Raji (cell line): ENCODE measurements around the gene ANXA2.

Experiments
- POLR2A ChIP-seq: IDR thresholded peaks from 2 replicates; pipeline ENCODE4 v1.6.1; 2011; ENCODE audit warnings: low read depth, low read length, control low read depth; ENCODE audit not compliant: insufficient read depth

Gene ANXA2

DNA sequence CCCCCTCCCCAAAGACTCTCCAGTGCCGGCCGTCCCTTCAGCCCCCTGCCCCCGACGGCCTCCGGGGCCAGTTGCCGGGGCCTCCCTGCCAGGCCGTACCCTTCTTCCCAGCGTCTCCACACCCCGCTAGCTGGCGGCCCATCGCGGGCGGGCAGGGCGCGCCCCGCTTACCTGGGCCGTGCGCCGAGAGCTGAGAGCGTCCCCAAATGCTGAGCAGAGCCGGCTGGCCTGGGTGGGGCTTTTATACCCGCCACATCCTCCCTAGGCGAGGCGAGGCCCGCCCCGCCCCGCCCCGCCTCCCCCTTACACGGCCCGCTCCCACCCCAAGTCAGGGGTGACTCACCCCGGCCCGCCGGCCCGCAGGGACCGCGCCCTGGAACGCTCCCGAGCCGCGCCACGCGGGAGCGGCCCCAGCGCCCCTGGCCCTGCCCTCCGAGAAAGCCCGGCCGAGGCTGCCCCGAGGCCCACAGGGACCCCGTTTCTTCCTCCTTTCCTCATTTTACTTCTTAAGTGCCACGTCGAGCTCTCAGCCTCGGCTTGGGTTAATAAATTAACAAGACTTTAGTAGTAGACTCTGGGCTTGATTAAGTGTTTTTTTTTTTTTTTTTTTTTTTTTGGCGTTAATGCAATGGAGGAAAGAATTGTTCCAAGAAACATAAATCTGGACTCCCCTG is at the start of gene ANXA2:
ANXA2 (minus strand) TSS at position 215 of the 674 bp plus-strand sequence. CDS start 11,911 bp downstream, outside the sequence.
- TF ChIP-seq POLR2A = 0 out of 2 replicates have a peak, but pooled peaks have one; percentile 31

DNA sequence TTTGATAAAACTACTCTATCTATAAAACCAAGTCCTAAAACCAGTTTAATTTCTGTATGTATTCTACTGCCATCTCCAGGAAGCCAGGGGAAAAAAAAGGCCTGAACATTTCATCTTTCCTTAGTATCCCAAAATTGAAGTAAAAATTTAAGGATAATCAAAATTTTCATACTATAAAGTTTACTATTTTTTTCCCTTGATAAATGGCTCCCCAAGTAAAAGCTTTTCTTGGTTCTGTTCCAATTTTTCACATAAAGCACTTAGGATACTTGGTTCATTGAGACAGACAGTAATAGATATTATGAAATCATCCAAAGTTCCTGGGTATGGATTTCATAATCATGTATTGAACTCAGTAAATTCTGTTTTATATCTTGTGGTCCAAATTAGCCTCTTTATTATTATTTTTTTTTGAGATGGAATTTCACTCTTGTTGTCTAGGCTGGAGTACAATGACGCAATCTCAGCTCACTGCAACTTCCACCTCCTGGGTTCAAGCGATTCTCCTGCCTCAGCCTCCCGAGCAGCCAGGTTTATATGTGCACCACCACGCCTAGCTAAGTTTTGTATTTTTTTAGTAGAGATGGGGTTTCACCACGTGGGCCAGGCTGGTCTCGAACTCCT is 46.6 kb upstream of the ANXA2 start:
- TF ChIP-seq POLR2A = no peak

GRCh38 chr15:60442763-60443162 is 45.0 kb upstream of the ANXA2 start:
- TF ChIP-seq POLR2A = no peak

DNA sequence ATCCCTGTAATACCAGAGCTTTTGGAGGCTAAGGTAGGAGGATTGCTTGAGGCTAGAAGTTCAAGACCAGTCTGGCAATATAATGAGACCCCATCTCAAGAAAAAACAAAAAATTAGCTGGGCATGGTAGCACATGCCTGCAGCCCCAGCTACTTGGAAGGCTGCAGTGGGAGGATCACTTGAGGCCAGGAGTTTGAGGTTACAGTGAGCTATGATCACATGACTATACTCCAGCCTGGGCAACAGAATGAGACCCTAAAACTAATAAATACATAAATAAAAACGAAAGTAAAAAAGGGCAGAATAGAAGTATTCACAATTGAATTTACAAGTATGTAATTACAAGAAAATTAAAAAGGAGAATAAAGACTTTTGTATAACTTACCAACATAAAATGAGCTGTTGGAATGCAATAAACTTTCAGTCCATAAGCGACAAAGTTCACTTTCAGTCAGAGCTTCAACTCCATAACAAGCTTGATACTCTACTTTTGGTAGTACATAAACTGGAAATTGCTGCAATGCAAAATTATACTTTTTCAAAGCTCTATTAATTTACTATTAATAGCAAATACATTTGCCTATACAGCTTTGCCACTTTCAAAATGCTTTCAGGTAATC is 44.4 kb upstream of the ANXA2 start:
- no peak for TF ChIP-seq POLR2A

DNA sequence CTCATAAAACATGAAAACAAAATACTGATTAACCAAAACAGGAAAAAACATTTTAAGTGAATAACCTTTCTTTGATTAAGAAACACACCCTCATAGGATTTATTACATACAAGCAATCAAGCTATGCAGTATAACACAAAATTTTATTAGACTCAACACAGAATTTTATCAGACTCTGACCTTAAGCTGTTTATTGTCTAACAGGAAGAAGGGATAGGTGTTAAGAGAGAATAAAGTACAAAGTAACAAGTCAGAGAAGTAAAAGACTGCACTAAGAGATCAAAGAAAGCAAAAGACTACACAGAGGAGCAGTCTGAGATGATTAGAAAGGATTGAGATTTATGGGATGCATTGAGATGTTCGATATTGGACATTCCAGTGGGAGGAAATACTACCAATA is 43.5 kb upstream of the ANXA2 start:
- no peak for TF ChIP-seq POLR2A

- no peak for TF ChIP-seq POLR2A
These were observed 40.9 kb upstream of the ANXA2 start for GRCh38 chr15:60438646-60439045.

DNA sequence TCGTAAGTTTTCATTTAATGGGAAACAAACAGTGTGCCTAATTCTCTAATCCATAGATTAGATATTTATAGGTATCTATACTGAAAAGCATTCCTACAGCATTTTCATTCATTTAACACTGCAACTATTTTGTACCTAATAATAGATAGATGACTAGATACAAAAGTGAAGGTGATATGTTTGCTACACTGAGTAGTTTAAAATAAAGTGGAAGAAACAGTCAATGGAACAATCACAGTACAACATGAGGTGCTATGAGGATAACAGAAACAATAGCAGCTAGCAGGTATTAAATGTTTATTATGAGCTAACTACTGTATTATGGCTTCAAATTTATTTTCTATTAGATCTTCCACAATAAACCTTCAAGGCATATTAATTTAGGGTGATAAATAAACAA is 31.1 kb upstream of the ANXA2 start:
- no peak for TF ChIP-seq POLR2A

DNA sequence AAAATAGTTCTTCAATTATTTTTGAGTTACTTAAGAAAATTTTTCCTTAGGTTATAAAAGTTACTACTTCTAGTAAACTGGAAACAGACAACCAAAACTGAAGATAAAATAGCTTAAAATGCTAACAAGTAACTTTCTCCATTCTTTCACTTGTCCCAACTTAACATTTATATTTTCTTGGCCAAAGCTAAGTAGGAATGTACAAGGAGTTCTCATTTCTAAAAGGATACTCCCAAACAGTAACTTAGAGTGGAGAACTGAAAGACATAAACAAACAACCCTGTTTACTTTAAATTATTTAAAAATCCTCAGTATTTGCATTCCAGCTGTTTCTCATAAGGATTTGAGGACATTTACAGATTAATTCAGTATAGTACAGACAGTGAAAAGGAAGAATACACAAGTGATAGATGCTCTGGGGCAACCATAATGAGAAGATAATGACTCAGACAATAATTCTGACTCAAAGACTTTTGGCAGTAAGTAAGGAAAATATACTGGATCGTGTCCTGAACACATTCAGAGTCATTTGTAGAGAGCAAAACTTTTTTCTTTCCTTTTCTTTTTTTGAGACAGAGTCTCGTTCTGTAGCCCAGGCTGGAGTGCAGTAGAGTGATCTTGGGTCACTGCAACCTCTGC is 29.2 kb upstream of the ANXA2 start:
- TF ChIP-seq POLR2A = no peak

DNA sequence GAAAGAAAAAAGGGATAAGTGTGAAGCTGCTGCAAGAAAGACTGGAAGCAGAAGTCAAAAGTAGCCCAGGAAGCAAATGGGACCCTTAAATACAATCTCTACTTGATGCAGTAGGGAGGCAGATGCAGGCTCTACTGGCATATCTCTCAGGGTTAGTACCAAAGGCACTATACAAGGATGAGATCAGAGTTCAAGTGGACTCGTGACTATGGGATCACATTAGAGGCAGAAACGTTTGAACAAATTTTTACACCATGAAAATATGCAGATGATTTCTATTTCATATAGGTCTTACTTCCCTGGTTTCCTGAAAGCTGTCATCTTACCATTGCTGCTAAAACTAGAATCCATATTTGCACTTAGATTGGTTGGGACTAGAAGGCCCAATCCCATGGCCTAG is 27.7 kb upstream of the ANXA2 start:
- no peak for TF ChIP-seq POLR2A

DNA sequence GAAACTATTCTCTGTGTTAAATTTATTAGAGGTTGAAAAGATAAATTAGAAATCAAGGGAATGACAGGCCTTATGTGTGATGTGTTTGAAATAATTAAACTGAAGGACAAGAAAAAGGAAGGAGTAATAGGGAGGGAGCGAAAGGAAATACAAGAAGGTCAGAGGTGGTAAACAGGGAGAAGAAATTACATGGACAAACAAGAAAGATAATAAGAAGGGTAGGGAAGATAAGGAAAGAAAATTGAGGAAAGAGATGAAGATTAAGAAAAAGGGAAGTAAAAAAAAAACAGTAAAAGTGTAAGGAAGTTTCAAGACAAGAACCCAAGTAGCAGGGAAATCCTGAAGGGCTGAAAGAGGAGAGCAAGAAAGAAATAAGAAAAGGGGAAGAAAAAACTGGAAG is 26.2 kb upstream of the ANXA2 start:
- TF ChIP-seq POLR2A = no peak

DNA sequence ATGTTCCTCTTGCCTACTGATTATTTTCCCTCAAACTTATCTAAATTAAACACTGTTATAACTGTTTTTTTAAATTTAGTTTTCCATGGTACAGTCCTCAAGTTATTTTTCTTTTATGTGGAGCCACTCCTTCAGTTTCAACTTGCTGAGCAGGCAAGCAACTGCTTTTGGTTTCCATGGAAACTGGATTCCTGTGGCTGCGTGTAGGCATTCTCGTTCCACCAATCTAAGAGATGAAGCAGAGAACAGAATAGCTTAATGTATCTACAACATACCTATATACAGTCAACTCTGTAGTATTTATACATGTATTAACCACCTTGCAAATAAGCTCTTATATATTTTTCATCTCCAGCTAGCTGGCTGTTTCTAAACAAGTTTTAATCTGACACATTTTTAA is 25.8 kb upstream of the ANXA2 start:
- no peak for TF ChIP-seq POLR2A

GRCh38 chr15:60421544-60421943 is 23.8 kb upstream of the ANXA2 start:
- no peak for TF ChIP-seq POLR2A

DNA sequence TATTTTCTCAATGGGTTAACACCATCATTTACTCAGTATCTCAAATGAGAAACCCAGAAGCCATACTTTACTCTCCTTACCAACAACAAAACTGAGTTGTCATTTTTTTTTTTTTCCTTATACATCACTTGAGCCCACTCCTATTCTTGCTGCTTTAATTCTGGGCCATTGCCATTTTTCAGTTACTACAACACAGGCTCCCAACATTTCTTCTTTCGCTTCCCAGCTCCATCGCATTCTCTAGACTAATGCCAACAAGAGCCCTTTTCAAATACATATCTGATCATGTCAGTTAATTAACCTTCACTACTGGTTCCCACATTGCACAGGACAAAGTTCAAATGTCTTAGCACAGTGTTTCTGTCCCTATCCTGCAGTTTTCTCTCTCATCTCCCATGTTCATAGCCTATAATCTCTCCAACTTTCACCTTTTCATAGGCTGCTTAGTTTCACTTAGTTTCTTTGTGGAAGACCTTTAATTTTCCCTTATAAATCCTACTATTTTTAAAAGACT is 22.5 kb upstream of the ANXA2 start:
- TF ChIP-seq POLR2A = no peak

DNA sequence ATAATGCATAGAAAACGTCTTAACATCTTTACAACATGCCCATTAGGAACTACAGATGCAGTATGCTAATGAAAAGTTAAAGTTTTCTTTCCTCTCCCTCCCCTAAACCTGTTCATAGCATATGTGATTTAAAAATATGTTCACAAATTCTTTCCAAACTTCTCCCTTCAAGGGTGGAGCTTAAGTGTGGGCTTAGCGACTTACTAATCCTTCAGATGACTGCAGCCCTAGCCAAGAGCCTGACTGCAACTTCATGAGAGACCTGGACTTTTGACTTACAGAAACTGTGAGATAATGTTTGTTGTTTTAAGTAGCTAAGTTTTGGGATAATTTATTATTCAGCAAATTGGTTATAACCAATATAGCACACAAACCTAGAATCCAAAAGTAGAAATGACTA is 22.0 kb upstream of the ANXA2 start:
- TF ChIP-seq POLR2A = no peak

DNA sequence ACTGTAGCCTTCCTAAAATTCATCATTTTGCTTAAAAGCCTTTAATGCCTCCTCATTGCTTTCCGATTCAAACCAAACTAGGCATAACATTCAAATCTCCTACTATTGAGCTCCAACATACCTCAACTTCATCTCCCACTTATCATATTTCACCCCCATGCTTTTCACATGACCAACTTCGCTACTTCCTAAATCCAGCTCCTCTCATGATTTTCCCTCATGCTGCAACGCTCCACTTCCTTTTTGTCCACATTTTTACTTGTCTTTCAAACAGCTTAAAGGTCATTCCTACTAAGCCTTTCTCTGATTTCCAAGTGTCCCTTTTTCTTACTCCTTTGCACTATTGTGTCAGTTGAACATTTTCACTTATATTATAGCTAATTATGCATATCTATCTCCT is 20.3 kb upstream of the ANXA2 start:
- TF ChIP-seq POLR2A = no peak

- no peak for TF ChIP-seq POLR2A
These were observed 19.3 kb upstream of the ANXA2 start for GRCh38 chr15:60417112-60417511.

GRCh38 chr15:60416484-60416883 is 18.7 kb upstream of the ANXA2 start:
- TF ChIP-seq POLR2A = no peak
